Measurements from ENCODE around the gene ZNF207. TPM values are rescaled to one million over a fixed set of nuclear protein-coding genes. Genes with fewer than 3 reads are reported as not detected.
A peak's percentile ranks its signal among the peaks of the same experiment; 100 is the strongest.

The ZNF207 gene
- total and polyA plus RNA-seq, 2 of the 8 experiments (the other 6 are each of a cell fraction or from before 2014, with no cell fraction given), result 268 to 286 TPM

DNA sequence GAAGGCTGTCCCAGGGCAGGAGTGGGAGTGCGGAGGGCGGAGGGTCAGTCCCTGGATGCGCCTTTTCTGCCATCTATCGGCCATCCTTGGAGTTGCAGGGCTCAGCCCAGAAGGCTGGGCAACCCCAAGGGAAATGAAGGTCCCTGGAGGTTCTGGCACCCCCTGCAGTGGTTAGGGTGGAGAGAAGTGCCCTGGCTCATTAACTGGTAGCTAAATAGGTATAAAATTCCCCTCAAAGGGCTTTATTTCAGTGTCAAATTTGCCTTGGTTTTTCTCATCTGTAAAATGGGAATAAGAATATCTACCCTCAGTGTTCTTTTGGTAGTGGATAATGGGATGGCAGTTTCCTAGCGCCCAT is 30.4 kb upstream of the ZNF207 start:
- H3K56ac ChIP-seq (replicated peaks; ENCODE audit: insufficient read length, low read depth, low read length), result no peak overlapping the region
- H3K36me3 ChIP-seq (ENCODE audit: control insufficient read depth in 2 of 4, insufficient read depth in 4 of 4, low read length in 3 of 4), result peaks cover 0 to 5% (median 0%) of the 10 kb centered on the region in 4 experiments; a peak in 1 of 8 replicates
- no peaks in the 10 kb centered on the region for H4K20me1 ChIP-seq (replicated peaks in 1 of 2; ENCODE audit: control insufficient read depth in 1 of 2, insufficient read depth in 2 of 2, low read length in 2 of 2)
- CTCF ChIA-PET (ENCODE audit: partially characterized antibody), result interaction anchor here (0.6 to 13.3 kb wide), 33 partner anchors 9 to 405 kb away, joined by 3 to 170 read pairs (median 5); partner anchors contain the start of genes PSMD11, RHBDL3 and ZNF207
- H2BK120ac ChIP-seq (replicated peaks; ENCODE audit: low read depth, low read length), result no peak overlapping the region
- H3K27ac ChIP-seq (ENCODE audit: low read depth, low read length), result no peak overlapping the region
- no peak overlapping the region for H2BK20ac ChIP-seq (ENCODE audit: low read length)
- no peak overlapping the region for H3K4me2 ChIP-seq (ENCODE audit: insufficient read depth in 1 of 2, low read depth in 2 of 2, low read length in 2 of 2)
- DNase-seq (ENCODE audit: low read depth in 1 of 2, low spot score in 2 of 2), result peak; percentile 47 to 98
- no peaks in the 10 kb centered on the region for H3K79me2 ChIP-seq (ENCODE audit: control insufficient read depth in 1 of 2, insufficient read depth in 2 of 2, low read length in 2 of 2)
- H3K9me3 ChIP-seq (ENCODE audit: insufficient read depth in 2 of 2, low read depth in 1 of 2, low read length in 1 of 2), result no peaks in the 10 kb centered on the region
- H3K79me1 ChIP-seq (ENCODE audit: low read depth, low read length), result no peaks in the 10 kb centered on the region
- no peak overlapping the region for H3K4ac ChIP-seq (replicated peaks; ENCODE audit: insufficient read length, low read depth, low read length)
- no peak overlapping the region for H3K9ac ChIP-seq (replicated peaks in 1 of 4; ENCODE audit: extremely low read depth in 1 of 4, low read depth in 3 of 4, low read length in 3 of 4)
- no peaks in the 10 kb centered on the region for H3K23me2 ChIP-seq (ENCODE audit: low read depth, low read length)
- no peak overlapping the region for H4K5ac ChIP-seq (ENCODE audit: insufficient read length, low read depth, low read length)
- no peak overlapping the region for H2BK12ac ChIP-seq (ENCODE audit: low read depth, low read length)
- WGBS, 2 experiments (ENCODE audit: extremely low coverage in 1 of 2, insufficient coverage in 1 of 2, insufficient read length in 1 of 2, insufficient replicate concordance in 2 of 2, low coverage in 1 of 2, low lambda C conversion rate in 2 of 2, missing lambda C conversion rate in 1 of 2), result 19% methylated on average over 5 of the region's 5 CpGs; no CpG with 5 or more reads in 1 of the 2 experiments
- no peak overlapping the region for H2BK15ac ChIP-seq (ENCODE audit: low read length)
- H2AK5ac ChIP-seq (ENCODE audit: low read depth, low read length), result no peak overlapping the region
- H3K27me3 ChIP-seq (replicated peaks in 1 of 4; ENCODE audit: control insufficient read depth in 3 of 4, extremely low read depth in 1 of 4, insufficient read depth in 3 of 4, low read length in 3 of 4), result no peaks in the 10 kb centered on the region
- H3K18ac ChIP-seq (ENCODE audit: extremely low read depth, low read length), result no peak overlapping the region
- no peak overlapping the region for H2BK5ac ChIP-seq (ENCODE audit: low read depth, low read length)
- peaks cover 0 to 15% (median 10%) of the 10 kb centered on the region in 4 experiments; a peak in 6 of 7 replicates for H3K4me1 ChIP-seq (replicated peaks in 1 of 4; ENCODE audit: control insufficient read depth in 3 of 4, insufficient read depth in 4 of 4, low read length in 3 of 4)
- no peak overlapping the region for H3K14ac ChIP-seq (ENCODE audit: insufficient read length)
- no peak overlapping the region for H2AFZ ChIP-seq (ENCODE audit: low read length)
- POLR2A ChIA-PET (ENCODE audit: partially characterized antibody), result interaction anchor here (0.8 kb wide), 1 partner anchor 29 kb away, joined by 3 read pairs; no protein-coding TSS in a partner anchor
- no peak overlapping the region for H3K4me3 ChIP-seq (ENCODE audit: extremely low read depth in 1 of 4, insufficient read depth in 2 of 4, low read depth in 3 of 4, low read length in 4 of 4)
- no peak overlapping the region for H4K91ac ChIP-seq (replicated peaks; ENCODE audit: insufficient read length, low read length)
- H4K8ac ChIP-seq (ENCODE audit: extremely low read depth, insufficient read depth, low read length), result no peak overlapping the region
- no peak overlapping the region for H3K23ac ChIP-seq (ENCODE audit: insufficient read length)
- FAIRE-seq, result peak; percentile 60
- no peak for TF ChIP-seq BACH1 (IDR thresholded peaks at IDR 0.05; ENCODE audit: low read length)
- peak; percentile 98 for TF ChIP-seq RAD21 (IDR thresholded peaks at IDR 0.05 in 1 of 2, conservative IDR thresholded peaks at IDR 0.05 in 1 of 2; ENCODE audit: low read depth in 2 of 2, low read length in 2 of 2)
